ENCODE measurements around the gene DENND1A.

GRCh38 chr9:123614306-123615263 is 315.3 kb downstream of the DENND1A start:
- TF ChIP-seq POLR2AphosphoS5 (IDR thresholded peaks at IDR 0.05; ENCODE audit: low read depth) (no peak), EZH2 (IDR thresholded peaks at IDR 0.05; ENCODE audit: low read depth, unreplicated experiment) (no peak), EZH2phosphoT487 (IDR thresholded peaks at IDR 0.05; ENCODE audit: unreplicated experiment) (no peak), ZNF462 (CRISPR knock-in tag; IDR thresholded peaks at IDR 0.05) (no peak), JUNB (IDR thresholded peaks at IDR 0.05; ENCODE audit: unreplicated experiment) (no peak), ETS1 (IDR thresholded peaks at IDR 0.05) (no peak), ZNF331 (CRISPR knock-in tag; IDR thresholded peaks at IDR 0.05; ENCODE audit: low read depth) (no peak)
- TF ChIP-seq, protein P1, sequence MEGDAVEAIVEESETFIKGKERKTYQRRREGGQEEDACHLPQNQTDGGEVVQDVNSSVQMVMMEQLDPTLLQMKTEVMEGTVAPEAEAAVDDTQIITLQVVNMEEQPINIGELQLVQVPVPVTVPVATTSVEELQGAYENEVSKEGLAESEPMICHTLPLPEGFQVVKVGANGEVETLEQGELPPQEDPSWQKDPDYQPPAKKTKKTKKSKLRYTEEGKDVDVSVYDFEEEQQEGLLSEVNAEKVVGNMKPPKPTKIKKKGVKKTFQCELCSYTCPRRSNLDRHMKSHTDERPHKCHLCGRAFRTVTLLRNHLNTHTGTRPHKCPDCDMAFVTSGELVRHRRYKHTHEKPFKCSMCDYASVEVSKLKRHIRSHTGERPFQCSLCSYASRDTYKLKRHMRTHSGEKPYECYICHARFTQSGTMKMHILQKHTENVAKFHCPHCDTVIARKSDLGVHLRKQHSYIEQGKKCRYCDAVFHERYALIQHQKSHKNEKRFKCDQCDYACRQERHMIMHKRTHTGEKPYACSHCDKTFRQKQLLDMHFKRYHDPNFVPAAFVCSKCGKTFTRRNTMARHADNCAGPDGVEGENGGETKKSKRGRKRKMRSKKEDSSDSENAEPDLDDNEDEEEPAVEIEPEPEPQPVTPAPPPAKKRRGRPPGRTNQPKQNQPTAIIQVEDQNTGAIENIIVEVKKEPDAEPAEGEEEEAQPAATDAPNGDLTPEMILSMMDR (conservative IDR thresholded peaks at IDR 0.05; ENCODE audit: low read depth in 2 of 2): no peak
- TF ChIP-seq, protein P2, sequence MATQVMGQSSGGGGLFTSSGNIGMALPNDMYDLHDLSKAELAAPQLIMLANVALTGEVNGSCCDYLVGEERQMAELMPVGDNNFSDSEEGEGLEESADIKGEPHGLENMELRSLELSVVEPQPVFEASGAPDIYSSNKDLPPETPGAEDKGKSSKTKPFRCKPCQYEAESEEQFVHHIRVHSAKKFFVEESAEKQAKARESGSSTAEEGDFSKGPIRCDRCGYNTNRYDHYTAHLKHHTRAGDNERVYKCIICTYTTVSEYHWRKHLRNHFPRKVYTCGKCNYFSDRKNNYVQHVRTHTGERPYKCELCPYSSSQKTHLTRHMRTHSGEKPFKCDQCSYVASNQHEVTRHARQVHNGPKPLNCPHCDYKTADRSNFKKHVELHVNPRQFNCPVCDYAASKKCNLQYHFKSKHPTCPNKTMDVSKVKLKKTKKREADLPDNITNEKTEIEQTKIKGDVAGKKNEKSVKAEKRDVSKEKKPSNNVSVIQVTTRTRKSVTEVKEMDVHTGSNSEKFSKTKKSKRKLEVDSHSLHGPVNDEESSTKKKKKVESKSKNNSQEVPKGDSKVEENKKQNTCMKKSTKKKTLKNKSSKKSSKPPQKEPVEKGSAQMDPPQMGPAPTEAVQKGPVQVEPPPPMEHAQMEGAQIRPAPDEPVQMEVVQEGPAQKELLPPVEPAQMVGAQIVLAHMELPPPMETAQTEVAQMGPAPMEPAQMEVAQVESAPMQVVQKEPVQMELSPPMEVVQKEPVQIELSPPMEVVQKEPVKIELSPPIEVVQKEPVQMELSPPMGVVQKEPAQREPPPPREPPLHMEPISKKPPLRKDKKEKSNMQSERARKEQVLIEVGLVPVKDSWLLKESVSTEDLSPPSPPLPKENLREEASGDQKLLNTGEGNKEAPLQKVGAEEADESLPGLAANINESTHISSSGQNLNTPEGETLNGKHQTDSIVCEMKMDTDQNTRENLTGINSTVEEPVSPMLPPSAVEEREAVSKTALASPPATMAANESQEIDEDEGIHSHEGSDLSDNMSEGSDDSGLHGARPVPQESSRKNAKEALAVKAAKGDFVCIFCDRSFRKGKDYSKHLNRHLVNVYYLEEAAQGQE (IDR thresholded peaks at IDR 0.05; ENCODE audit: unreplicated experiment): no peak
